Measurements from ENCODE around the gene MBNL1.
"Not testable (repeated sequence)": the region's sequence is repeated elsewhere in the genome, so short reads cannot be mapped to it uniquely, and the experiment has no call there.

MBNL1 gene

GRCh38 chr3:152413240-152413639 is 144.5 kb downstream of the MBNL1 start:
- peak; percentile 48 for DNase-seq

GRCh38 chr3:152416808-152417580 is 148.3 kb downstream of the MBNL1 start:
- peak; percentile 45 for DNase-seq

GRCh38 chr3:152419748-152420147 is 151.0 kb downstream of the MBNL1 start:
- no peak for DNase-seq

- DNase-seq = no peak
Measured at GRCh38 chr3:152421162-152421561, 152.4 kb downstream of the MBNL1 start.

GRCh38 chr3:152426393-152426792 is 157.7 kb downstream of the MBNL1 start:
- no peak for DNase-seq

GRCh38 chr3:152428577-152428976 is 159.8 kb downstream of the MBNL1 start:
- no peak for DNase-seq

GRCh38 chr3:152430223-152431002 is 161.7 kb downstream of the MBNL1 start:
- DNase-seq = peak; percentile 62

GRCh38 chr3:152434142-152434541 is 165.4 kb downstream of the MBNL1 start:
- DNase-seq = no peak

- not testable (repeated sequence) for DNase-seq
Measured at GRCh38 chr3:152435210-152435609, 166.5 kb downstream of the MBNL1 start.

- DNase-seq = no peak
Measured at GRCh38 chr3:152436707-152437590, 168.2 kb downstream of the MBNL1 start.

- DNase-seq = no peak
Measured at GRCh38 chr3:152438181-152438580, 169.5 kb downstream of the MBNL1 start.

GRCh38 chr3:152438706-152439105 is 170.0 kb downstream of the MBNL1 start:
- no peak for DNase-seq

GRCh38 chr3:152440243-152440642 is 171.5 kb downstream of the MBNL1 start:
- DNase-seq = not testable (repeated sequence)

- DNase-seq = no peak
Measured at GRCh38 chr3:152443212-152444023, 174.7 kb downstream of the MBNL1 start.

GRCh38 chr3:152444029-152444641 is 175.4 kb downstream of the MBNL1 start:
- peak; percentile 67 for DNase-seq

GRCh38 chr3:152445212-152445611 is 176.5 kb downstream of the MBNL1 start:
- no peak for DNase-seq

GRCh38 chr3:152446495-152446894 is 177.8 kb downstream of the MBNL1 start:
- DNase-seq = no peak

GRCh38 chr3:152447511-152447910 is 178.8 kb downstream of the MBNL1 start:
- no peak for DNase-seq

- DNase-seq = no peak
Measured at GRCh38 chr3:152448091-152448490, 179.4 kb downstream of the MBNL1 start.

- DNase-seq = peak; percentile 39
Measured at GRCh38 chr3:152452318-152452717, 183.6 kb downstream of the MBNL1 start.

GRCh38 chr3:152454076-152454875 is 185.5 kb downstream of the MBNL1 start:
- no peak for DNase-seq
